GM18507 (cell line): ENCODE measurements around the gene SPDYE8.
"Not testable (repeated sequence)": the region's sequence is repeated elsewhere in the genome, so short reads cannot be mapped to it uniquely, and the experiment has no call there.

ENCODE experiments used
- DNase-seq: peaks from one replicate; pipeline ENCODE4 v3.0.0; 2011; ENCODE audit warnings: low read depth; ENCODE audit not compliant: insufficient read length; ENCODE audit errors: extremely low spot score
- FAIRE-seq: peaks from 2 replicates; lab custom pipeline; 2011; peaks lifted over from hg19 to GRCh38; lab: Jason Lieb, UNC

Gene SPDYE8, protein sequence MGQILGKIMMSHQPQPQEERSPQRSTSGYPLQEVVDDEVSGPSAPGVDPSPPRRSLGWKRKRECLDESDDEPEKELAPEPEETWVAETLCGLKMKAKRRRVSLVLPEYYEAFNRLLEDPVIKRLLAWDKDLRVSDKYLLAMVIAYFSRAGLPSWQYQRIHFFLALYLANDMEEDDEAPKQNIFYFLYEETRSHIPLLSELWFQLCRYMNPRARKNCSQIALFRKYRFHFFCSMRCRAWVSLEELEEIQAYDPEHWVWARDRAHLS

GRCh38 chr7:73029666-73030065 is at the start of gene SPDYE8:
Gene SPDYE8 (minus strand): TSS chr7:73029766. CDS start chr7:73027966, 1,800 bp downstream.
- DNase-seq, FAIRE-seq: not testable (repeated sequence)

GRCh38 chr7:73057811-73058210 is 28.2 kb upstream of the SPDYE8 start, which contains the start of gene SPDYE11:
Gene SPDYE11 (minus strand): TSS chr7:73057911. CDS start chr7:73056111, 1,800 bp downstream.
- not testable (repeated sequence) for DNase-seq, FAIRE-seq

- FAIRE-seq, DNase-seq: not testable (repeated sequence)
Observed at GRCh38 chr7:73006491-73006890, 23.1 kb downstream of the SPDYE8 start.

- FAIRE-seq, DNase-seq: not testable (repeated sequence)
Observed at GRCh38 chr7:73005693-73006447, 23.7 kb downstream of the SPDYE8 start.

DNA sequence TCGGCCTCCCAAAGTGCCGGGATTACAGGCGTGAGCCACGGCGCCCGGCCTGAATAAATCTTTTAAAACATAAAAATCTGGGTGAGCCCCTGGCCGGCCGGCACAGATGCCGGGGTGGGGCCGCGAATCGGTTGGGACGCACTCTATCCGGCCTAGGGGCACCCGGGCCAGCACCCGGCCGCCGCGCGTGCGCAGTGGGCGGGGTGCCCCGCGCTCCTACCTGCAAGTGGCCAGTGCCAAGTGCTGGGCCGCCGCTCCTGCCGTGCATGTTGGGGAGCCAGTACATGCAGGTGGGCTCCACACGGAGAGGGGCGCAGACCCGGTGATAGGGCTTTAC is 24.2 kb downstream of the SPDYE8 start:
- FAIRE-seq, DNase-seq: not testable (repeated sequence)

DNA sequence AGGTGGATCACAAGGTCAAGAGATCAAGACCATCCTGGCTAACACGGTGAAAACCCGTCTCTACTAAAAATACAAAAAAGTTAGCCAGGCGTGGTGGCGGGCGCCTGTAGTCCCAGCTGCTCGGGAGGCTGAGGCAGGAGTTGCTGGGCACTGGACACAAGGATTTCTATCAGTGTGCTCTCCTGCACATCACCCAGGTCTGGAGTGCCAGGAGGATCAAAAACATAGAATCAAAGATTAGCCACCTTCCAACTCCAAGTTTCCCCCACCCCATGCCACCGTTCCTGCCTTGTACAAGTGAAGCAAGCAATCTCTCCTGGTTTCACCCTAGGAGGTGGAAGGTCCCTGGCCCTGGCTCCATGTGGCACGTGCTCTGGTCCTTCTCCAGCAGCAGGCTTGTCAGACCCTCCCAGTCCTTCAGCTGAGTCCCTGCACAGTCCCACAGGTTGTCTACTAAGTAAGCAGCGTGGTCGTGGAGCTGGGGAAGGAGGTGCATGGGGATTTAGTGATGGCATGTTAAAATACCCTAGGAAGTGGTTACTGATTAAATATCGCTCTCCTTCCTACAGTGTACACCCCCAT is 31.6 kb downstream of the SPDYE8 start:
- not testable (repeated sequence) for FAIRE-seq, DNase-seq

- FAIRE-seq, DNase-seq: not testable (repeated sequence)
Observed at GRCh38 chr7:72997447-72997846, 32.1 kb downstream of the SPDYE8 start.

GRCh38 chr7:72995484-72995883 is 34.1 kb downstream of the SPDYE8 start:
- FAIRE-seq, DNase-seq: not testable (repeated sequence)

DNA sequence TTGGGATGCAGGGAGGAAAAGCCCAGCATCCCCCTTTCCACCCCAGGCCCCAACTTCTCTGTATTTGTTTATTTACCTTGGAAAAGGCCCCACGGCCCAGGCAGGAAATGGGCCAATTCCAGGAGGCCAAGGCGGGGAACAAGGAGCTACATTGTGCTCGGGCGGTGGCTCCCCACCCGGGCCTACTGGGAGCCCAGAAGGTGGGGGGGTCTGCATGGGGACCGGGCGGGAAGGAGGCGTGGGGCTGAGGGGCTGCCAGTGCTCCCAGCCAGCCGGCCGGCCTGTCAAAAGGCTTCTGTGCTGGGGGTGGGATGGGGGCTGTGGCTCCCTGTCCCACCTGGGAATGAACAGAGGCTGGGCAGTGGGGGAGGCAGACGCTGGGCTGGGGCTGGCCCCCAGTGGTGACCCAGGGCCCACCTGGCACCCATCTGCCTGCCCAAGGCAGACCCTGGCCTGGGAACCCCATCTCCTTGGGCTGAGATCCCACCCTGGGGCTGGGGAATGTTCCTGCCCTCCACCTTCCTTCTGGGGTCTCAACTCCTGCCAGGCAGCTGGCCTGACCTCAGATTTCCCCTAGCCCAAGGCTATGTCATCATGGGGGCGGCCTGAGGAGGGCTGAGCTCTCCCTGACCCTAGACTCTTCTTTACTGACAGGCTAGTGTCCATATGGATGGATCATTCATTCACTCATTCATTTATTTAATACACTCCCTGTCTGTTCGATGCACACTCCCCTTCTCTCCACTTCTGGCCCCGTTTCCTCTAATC is 39.2 kb downstream of the SPDYE8 start:
- not testable (repeated sequence) for FAIRE-seq, DNase-seq

- not testable (repeated sequence) for FAIRE-seq, DNase-seq
Observed at GRCh38 chr7:72982084-72982483, 47.5 kb downstream of the SPDYE8 start.

- DNase-seq, FAIRE-seq: not testable (repeated sequence)
Observed at GRCh38 chr7:72980382-72980781, 49.2 kb downstream of the SPDYE8 start.

GRCh38 chr7:72976434-72976833 is 53.1 kb downstream of the SPDYE8 start:
- not testable (repeated sequence) for FAIRE-seq, DNase-seq

DNA sequence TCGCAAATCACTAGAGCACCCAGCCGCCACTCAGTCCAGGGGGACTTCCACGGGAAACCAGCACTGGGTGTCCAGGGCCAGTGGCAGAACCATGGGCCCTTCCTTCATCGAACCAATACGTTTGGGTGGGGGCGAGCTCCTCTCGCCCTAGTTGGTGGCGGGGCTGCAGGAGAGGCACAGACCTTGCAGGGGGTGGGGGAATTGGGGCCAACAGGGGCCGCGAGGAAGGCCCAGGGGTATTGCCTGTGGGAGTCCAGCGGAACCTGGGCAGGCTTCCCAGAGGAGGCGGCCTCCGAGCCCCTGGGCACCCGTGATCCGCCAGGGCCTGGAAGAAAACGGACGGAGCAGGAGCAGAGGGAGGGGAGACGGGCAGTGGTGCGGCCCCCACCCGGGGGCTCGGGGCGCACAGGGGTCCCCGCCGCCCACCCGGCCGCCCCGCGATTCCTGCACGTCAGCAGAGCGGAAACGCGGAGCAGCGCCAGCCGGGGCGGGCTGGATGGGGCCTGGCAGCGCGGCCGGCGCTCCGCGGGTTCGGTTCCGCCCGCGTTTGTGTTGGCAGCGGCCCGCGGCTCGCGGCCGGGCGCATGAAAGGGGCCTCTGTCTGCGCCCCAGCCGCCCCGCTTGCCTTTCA is 53.8 kb downstream of the SPDYE8 start:
- FAIRE-seq, result not testable (repeated sequence)

DNA sequence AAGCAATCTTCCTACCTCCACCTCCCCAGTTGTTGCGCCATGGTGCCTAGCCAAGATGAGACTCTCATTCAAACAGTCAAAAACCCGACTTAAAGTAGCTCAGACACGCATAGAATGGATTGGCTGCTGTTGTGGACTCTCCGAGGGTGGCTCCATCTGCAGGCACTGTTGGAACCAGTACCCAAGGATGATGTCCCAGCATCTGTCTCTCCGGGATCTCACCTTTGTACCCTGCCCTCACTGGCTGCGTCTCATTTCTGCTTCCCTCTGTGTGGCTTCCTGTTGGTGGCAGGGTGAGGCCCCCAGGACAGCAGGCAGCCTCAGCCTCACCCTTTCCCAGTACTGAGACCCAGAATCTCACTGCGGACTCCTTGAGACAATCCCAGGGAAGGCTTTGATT is 54.8 kb downstream of the SPDYE8 start:
- not testable (repeated sequence) for FAIRE-seq

More for the DNA sequence above, 53.8 kb downstream of the SPDYE8 start:
- not testable (repeated sequence) for DNase-seq

GRCh38 chr7:72971505-72971904 is 58.1 kb downstream of the SPDYE8 start:
- not testable (repeated sequence) for FAIRE-seq, DNase-seq

More for the DNA sequence above, 54.8 kb downstream of the SPDYE8 start:
- not testable (repeated sequence) for DNase-seq
